Dedifferentiated amniotic fluid mesenchymal stem cell (primary cell): ENCODE measurements around the gene CASD1.

Experiments
- DNase-seq: peaks from one replicate; pipeline ENCODE4 v3.0.0-alpha.2; 2016; ENCODE audit errors: extremely low spot score

CASD1 gene

DNA sequence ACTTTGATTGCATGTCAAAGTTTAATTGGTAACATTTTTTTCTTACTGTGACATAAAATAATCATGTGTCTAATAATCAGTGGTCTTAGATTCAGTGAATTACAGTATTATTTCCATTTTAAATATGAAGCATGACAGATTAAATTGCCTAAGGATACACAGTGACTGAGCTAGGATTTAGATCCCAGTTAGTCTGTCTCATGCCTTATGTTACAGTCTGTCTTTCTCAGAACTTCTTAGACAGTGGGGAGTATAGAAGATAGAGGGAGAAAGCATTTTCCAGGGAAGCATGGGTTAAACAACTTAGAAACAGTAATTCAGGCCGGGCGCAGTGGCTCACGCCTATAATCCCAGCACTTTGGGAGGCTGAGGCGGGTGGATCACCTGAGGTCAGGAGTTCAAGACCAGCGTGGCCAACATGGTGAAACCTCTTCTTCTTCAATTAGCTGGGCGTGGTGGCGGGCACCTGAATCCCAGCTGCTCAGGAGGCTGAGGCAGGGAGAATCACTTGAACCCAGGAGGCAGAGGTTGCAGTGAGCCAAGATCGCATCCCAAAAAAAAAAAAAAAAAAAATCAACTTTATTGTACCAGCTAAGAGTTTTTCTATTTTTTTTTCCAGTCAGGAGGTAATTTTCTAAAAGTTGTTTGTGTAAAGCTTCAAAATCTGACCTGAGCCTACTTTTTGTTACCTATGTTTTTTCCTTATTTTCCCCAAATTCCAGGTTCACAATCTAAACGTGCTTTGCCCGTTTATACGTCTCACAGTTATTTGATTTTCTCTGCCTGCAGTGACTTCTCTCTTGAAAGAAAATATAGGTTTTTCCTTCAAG lies 3.3 kb downstream of the CASD1 start:
- no peak for DNase-seq

DNA sequence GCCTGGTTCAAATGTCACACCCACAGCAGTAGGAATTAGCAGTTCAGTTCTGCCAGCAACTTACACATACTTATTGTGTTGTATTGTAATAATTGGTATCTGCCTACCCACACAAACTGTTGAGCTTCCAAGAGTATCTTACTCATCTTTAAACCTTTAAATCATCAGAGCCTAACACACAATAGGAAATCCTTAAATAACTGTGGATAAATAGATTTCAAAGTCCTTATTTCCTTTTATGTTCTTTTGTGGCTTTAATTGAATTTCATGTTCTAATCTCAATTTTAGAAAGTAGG lies 3.9 kb downstream of the CASD1 start:
- no peak for DNase-seq

DNA sequence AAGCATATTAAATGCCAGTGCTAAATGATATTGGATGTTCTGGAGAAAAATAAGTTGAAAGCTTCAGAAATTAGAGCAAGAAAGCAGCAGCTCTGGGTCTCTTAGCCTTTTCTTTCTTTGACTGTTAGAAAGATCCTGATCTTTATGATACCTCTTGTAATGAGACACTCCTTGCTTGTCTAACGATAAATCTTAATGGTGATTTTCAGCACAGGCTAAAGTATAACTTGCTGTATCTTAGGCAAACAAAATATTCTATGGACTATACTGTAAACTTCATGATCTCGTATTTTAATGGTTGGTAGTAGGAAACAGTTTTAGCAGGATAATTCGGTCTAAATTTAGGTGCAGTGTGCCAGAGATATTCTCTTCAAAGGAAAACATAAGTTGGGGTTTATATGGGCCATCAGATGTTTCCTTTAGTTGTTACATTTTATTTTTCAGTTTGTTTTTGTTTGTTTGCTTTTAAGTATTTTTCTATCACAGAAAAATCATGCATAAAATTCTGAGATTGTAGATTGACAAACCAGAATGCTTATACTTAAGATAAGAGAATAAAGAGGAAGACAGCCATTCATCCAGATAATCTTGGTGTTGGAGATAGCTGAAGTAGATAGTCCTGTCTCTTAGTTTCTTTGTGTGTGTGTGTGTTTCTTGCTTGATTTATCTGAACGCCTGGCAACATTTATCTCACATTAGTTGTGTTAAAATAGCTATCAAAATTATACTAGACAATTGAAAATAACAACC lies 4.7 kb downstream of the CASD1 start:
- DNase-seq: no peak

DNA sequence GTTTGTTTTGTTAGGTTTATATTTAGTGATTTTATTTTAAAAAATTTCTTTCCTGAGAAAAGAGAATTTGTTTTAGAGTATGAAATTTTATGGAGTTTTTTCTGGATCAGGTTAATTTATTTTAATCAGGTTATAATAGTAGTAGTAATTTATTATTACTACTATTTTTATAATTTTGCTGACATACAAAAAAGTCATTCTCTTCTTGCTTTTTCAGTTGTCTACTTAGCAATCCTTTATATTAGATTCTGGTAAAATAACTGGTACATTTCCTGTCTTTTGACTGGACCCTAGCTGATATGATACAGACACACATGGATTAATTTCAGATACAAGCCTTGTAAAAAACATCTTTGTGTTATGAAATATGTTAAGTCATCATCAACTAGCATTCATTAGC lies 5.3 kb downstream of the CASD1 start:
- DNase-seq: no peak

DNA sequence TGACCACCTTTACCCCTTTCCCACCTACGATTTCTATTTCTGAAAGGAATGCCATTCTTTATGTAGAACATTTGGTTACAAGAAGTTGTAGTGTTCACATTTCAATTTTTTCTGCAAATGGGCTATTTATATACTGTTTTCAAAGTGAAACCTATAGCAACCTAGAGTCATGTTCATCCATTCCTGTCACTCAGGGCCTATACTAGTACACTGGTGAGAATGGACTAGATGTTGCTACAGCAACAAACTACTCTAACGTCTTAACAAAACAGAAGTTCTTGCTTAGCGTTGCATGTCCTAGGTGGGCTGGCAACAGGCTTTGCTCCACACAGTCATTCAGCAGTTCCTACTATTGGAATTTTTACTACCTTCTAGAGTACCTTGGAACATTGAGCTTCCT lies 16.3 kb downstream of the CASD1 start:
- no peak for DNase-seq

DNA sequence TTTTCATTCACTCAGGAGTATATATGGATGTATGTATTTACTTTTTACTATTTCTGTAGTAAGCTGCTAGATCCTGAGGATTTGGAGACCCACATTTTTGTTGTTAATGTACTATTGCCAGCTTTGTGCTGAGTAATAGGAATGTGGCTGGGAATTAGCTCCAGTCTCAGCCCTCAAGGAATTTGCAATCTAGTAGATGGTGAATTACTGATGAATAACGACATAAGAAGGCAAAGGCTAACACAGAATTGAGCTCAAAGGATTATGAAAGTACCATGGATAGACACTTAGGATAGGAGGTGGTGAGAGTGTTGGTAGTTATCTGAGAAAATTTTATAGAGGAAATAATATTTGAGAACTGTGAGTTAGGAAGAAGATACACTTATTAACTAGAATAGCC lies 19.9 kb downstream of the CASD1 start:
- DNase-seq: no peak

DNA sequence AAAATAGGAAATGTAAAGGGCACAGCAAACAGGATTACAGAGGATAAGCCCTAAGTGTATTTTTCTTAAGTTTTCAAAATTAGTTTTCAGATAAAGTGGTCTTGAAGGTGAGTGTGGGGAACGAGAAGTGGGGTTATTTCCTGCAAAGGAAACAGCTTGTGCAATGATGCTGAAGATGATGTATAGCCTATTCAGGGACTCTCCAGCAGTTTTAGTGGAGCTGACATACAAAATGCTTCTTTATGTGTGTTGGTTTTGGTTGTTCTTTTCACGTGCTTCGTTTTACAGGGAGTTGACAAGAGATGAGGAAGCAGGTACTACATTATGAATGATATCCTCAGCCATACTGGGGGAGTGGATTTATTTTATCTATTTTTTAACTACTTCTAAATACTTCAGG lies 20.5 kb downstream of the CASD1 start:
- DNase-seq: no peak

DNA sequence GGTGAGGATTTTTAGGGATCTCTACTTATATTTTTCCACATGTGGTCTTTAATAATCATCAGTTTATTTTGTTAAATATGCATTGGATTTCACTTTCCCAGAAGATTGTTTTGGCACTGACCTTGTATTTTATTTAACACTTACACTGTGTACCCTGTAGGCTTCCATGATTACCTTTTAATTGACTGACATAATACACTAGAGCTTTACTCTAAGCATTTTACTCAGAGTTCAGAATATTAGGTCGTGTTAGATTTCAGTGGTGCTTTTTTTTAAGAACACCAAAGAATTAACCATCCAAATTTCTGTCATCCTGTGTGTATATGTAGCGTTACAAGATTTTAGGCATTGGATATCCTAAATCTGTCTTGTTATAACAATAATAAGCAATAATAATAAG lies 23.1 kb downstream of the CASD1 start:
- no peak for DNase-seq

DNA sequence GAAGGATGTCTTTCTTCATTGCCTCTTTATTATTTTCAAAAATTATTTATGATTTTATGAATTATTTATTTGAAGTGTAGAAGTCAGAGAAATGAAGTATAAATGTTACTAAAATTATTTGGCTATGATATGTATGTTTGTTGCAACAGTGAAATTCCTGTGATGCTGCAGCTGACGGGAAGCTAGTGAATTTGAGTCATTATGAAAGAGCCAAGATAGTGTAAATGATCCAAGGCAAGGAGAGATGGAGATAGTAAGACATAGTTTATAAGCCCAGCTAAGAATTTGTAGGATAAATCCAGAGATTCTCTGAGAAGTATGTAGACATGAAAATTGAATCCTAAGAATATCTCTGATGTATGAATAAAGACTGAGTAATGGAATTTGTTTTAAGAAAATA lies 30.8 kb downstream of the CASD1 start:
- no peak for DNase-seq

DNA sequence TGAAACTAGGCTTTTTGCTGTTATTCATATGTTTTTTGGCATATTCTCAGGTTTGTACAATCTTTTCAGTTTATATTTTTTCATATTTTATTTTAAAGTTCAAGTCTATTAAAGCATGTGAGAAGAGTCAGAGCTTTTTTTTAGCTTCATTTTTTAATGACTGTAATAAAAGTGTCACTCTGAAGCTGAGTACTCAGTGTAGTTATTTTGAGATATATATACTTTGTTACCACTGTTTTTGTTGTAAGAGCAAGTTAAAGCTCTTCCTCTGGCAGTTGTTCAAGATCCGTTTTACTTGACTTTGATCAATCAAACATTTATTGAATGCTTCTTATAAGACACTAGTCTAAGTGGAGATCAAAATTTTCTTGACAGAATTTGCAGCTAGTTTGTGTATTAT lies 37.5 kb downstream of the CASD1 start:
- DNase-seq: no peak

DNA sequence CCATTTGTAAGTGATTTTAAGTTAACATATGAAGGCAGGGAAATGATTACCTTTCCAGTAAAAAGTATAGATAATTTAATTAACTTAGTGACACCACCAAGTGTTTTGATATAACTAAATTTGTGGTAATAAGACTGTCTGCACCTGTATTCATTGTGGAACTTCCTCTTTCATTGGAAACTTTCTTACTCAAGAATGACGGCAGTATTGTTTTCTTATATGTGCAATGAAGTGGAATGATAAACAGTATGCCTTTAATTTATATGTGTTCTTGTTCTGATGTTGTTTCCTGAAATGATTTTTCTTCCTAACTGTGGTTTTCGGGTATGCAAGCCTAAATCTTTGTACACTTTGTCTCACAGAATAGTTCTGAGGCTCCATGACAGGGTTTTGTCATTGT lies 46.4 kb downstream of the CASD1 start:
- DNase-seq: no peak

DNA sequence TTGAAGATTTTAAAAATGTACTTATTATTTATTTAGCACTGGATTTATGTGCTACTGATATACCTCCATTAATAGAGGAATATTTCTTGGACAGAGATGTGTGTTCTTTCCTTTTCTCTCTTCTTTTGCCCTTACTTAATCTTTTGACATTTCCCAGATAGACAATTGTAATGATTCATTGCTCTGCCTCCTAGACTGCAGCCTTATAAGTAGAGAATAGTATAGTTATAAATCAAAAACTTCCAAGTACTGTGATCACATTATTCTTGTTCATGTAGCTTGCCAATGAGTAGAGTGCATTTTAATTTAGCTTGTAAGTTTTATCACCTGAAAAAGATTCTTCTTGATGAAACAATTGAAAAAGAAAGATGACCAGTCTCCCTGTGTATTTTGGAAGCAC lies 47.6 kb downstream of the CASD1 start:
- no peak for DNase-seq

DNA sequence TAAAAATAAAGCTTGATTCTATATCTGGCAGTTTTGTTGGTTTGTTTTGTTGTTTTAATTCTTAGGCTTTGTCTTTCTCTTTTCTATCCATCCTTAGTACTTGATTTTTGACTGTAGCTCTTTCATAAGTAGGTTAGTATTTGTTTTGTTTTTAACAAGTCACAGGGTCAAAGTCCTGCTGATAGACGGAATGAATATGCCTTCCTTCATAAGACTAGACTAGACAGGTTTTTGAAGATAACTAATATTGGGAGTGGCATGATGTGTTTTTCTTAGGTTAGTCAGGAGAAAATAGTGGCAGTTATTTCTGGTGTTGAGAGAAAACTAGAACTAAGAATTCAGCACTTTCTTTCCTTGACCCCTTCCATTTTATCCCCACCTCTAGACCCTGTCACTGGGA lies 50.4 kb downstream of the CASD1 start:
- DNase-seq: no peak

DNA sequence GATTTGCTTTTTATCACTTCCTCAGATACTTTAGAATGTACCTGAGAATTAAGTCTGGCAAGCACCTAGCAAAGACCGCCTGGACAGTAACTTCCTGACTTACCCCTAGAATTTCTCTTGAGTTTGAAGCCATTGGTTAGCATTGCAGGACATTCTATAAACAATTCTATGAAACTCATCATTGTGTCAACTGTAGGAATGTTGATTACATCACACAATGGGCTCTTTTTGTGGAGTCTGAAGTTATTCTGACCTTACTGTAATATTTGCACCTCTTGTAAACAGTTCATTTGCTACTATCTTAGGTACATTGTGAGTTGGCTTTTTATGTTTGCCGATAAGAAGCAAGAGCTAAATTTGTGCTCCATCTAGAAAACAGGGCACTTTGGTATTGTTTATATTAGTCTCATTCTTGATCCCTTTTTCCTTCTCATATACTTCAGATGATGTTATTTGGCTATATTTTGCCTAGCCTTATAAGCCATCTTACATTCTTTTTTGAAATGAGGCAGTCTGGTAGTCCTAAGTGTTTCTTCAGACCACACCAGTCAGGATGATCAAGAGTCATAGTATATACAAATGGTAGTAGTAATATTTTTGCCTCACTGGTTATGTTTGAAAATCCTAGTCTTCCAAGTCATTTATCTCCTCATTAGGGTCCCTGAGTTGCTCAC lies 52.4 kb downstream of the CASD1 start:
- no peak for DNase-seq

DNA sequence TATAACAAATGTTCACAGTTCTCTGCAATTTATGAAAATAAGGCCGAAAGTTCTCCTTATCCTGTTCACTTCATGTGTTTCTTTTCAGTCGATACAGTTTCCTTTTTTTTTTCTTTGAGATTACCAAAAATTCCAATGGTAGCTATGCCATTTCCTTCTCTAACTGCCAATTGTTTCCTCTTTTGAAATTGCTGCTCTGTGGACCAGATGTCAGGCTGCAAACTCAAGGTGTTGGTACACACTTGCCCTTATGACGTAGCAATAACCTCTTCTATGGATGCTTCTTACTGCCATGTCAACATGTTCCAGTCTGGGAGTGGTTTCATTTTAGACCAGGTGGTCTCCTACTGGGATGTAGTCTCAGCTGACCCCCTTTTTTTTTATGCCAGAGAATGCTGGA lies 52.9 kb downstream of the CASD1 start:
- no peak for DNase-seq

DNA sequence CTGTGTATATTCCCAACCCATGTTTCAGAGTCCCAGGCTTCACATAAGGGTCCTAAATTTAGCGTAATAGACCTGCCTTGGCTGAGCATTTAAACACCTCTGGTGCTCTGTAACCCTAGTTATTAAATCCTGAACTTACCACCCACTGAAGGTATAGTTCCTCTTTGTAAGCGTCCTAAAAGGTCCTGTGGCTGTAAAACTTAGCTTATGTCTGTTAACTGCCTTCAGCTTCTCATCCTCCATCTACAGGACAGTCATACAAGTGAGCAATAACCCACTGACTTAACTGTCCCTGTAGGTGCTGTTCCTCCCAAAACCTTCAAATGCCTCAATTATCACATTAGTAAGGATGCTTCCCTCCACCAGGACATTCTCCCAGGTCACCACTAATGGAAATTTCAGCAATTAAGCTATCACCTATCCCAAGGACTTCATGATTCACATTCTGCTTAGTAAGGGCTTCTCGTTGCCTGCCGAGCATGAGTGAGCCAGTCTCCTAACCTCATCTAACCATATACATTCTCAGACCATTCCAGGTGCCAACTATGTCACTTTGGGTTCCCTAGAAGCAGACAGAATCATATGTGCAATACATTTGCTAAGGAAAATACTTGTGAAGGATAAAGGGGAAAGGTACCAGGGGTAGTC lies 55.8 kb downstream of the CASD1 start:
- DNase-seq: no peak

DNA sequence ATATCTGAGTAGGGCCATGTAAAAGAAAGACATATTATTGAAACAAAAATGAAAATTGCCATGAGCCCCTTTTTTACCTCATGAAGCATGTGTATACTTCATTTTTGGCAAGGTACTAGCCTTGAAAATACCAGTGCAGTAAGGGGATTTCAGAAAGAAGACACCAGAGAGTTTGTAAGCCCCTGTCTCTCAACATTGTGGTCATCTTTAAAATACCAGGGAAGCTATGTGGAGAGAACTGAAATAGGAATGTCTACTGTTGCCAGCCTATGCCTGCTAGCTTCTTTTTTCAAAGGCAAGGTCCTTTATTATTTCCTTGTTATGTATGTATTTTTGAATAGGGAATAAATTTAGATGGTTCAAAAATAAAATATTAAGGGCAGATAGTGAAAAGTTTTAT lies 57.8 kb downstream of the CASD1 start:
- no peak for DNase-seq

DNA sequence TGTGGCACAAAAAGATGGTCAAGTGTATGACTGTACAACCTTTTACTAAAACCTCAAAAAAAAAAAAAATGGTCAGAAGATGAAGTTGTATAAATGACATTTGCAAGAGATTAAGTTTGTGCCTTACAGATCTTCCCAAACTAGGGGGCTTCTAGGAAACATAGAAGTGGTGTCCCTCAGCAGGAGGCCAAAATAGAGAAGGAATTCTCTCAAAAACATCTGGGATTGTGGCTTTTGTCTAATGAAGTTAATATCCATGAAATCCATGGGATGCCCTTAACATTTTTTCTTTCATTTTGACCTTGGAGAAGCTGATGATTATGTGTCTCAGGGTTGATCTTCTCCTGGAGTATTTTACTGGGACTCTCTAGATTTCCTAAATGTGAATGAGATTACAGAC lies 62.2 kb downstream of the CASD1 start:
- DNase-seq: no peak

DNA sequence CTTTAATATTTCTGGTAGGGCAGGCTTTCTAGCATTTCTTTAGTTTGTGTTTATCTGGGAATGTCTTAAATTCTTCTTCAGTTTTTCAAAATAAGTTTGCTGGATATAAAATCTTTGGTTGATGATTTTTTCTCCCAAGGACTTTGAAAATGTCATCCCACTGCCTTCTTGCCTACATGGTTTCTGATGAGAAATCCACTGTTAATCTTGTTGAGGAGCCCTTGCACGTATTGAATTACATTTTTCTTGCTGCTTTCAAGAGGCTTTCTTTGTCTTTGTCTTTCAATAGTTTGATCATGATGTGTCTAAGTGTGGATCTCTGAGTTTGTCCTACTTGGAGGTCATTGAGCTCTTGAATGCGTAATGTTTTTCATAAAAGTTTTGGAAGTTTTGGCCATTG lies 66.0 kb downstream of the CASD1 start:
- DNase-seq: no peak

DNA sequence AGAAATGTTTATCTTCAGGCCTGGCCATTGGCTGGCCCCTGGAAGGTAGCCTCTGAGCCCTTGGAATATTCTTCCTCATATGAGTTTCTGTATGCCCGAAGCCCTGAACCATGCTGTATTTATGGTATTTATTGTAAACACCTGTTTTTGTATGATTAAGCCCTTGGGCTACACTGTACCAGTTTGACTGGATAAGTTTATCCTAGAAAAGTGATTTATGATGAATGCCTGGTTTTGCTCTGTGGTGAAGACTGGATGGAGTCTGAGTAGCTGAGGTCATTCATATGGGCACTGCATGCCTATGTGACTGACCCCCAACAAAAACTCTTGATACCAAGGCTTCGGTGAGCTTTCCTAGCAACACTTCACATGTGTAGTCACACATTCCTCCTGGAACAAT lies 66.7 kb downstream of the CASD1 start:
- no peak for DNase-seq

DNA sequence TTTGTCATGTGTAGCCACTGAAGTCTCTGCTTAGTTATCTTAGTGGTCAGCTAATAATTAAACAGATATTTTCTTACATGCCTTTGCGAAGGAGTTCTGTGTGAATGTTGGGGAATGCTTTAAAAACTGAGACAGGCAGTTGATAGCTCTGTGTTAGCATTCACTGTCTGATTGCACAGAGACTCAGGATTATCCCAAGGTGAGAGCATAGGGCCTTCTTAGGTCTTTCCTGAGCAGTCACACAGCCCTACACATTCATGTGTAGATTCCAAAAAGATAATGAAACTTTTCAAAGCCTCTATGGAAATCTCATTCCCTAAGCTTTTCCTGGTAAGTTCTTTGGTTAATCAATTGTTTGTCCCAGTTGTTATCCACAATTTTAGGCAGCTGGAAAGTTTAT lies 67.7 kb downstream of the CASD1 start:
- DNase-seq: no peak

DNA sequence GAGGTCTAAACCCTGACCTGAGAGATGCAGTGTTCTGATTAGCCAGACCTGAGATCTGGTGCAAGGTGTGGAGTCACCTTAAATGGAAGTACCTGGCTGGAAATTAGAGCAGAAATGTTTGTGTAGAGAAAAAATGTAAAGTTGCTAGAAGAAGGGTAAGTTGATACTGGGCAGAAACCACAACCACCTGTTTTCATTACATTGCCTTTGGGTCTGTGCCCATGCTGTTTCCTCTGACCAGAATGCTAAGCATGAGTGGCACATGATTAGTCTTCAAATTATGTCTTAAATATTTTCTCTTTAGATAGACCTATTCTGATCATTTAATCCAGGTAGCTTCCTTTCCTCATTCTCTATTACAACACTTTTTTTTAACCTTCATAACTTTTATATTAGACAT lies 69.0 kb downstream of the CASD1 start:
- no peak for DNase-seq

DNA sequence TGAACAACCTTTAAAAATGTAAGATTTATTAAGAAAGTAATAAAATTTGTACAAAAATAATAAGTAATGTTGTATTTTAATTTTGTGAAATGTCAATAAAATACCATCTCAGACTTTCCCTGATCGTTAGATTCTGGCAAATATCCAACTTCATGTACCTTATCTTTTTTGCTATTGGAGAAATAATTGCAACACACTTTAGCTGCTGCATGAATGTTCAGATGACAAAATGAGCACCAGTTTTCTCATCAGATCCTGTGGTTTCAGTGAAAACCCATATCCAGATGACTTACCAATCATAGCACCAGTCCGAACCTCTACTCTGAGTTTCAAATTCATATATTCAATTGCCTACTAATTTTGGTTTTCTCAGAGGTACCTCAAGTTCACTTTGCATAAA lies 69.9 kb downstream of the CASD1 start:
- no peak for DNase-seq
